Neural progenitor cell (in vitro differentiated cells): Measurements from ENCODE around the gene CLDN8.

ENCODE experiments used
- CTCF ChIP-seq: fragments of 200-600 bp; sonication (generic); IDR thresholded peaks from 2 replicates; pipeline ENCODE4 v1.5.1; 2017; ENCODE audit warnings: antibody characterized with exemption, mild to moderate bottlenecking
- EZH2 ChIP-seq: fragments of 200-600 bp; sonication (generic); IDR thresholded peaks from 2 replicates; pipeline ENCODE4 v1.6.1; 2017; ENCODE audit warnings: antibody characterized with exemption, mild to moderate bottlenecking, moderate library complexity
- EZH2phosphoT487 ChIP-seq: fragments of 200-600 bp; sonication (generic); IDR thresholded peaks from 2 replicates; pipeline ENCODE4 v1.6.1; 2017; ENCODE audit warnings: antibody characterized with exemption

- TF ChIP-seq CTCF (no peak), EZH2 (no peak), EZH2phosphoT487 (no peak)
Observed at GRCh38 chr21:30206551-30207251, 9.2 kb downstream of the CLDN8 start.
